HepG2 (cell line): ENCODE data around the gene CYP26A1. TPM values are rescaled to one million over a fixed set of nuclear protein-coding genes. Genes with fewer than 3 reads are reported as not detected.

ENCODE experiments used
- EZH2 ChIP-seq: conservative IDR thresholded peaks from 2 replicates; pipeline ENCODE4 v1.6.1; 2012; ENCODE audit warnings: mild to moderate bottlenecking, low read depth, low read length, moderate library complexity
- IKZF1 ChIP-seq: fragments of 450-650 bp; IDR thresholded peaks from 2 replicates; pipeline ENCODE4 v1.7.1; 2016
- NFATC3 ChIP-seq: sonication (generic); formaldehyde crosslinking; IDR thresholded peaks from 2 replicates; pipeline ENCODE4 v1.5.1; 2020; ENCODE audit warnings: mild to moderate bottlenecking, missing genetic modification reagents
- NFRKB ChIP-seq: fragments of 450-650 bp; IDR thresholded peaks from 2 replicates; pipeline ENCODE4 v1.6.1; 2017
- NRL ChIP-seq: sonication (generic); formaldehyde crosslinking; IDR thresholded peaks from 2 replicates; pipeline ENCODE4 v1.5.0; 2020; ENCODE audit warnings: missing genetic modification reagents, mild to moderate bottlenecking, moderate library complexity, borderline replicate concordance
- RFX5 ChIP-seq: IDR thresholded peaks from 2 replicates; pipeline ENCODE4 v1.6.1; 2011; ENCODE audit warnings: low read depth, low read length, improper control_type of control experiment
- RNF2 ChIP-seq: fragments of 450-650 bp; conservative IDR thresholded peaks from 2 replicates; pipeline ENCODE4 v1.6.1; 2016; ENCODE audit warnings: low read depth
- RORA ChIP-seq: sonication (generic); formaldehyde crosslinking; IDR thresholded peaks from 2 replicates; pipeline ENCODE4 v1.5.0; 2020; ENCODE audit warnings: mild to moderate bottlenecking, missing genetic modification reagents, moderate library complexity
- SP4 ChIP-seq: sonication (generic); formaldehyde crosslinking; IDR thresholded peaks from 2 replicates; pipeline ENCODE4 v1.8.1; 2023; ENCODE audit warnings: mild to moderate bottlenecking, missing genetic modification reagents
- ZKSCAN5 ChIP-seq: sonication (generic); formaldehyde crosslinking; IDR thresholded peaks from 2 replicates; pipeline ENCODE4 v1.5.1; 2020; ENCODE audit warnings: mild to moderate bottlenecking, missing genetic modification reagents
- ZNF337 ChIP-seq: sonication (generic); formaldehyde crosslinking; IDR thresholded peaks from 2 replicates; pipeline ENCODE4 v1.5.1; 2020; ENCODE audit warnings: missing genetic modification reagents, low read depth, mild to moderate bottlenecking, borderline replicate concordance
- ZNF34 ChIP-seq: sonication (generic); formaldehyde crosslinking; IDR thresholded peaks from 2 replicates; pipeline ENCODE4 v1.4.0; 2020; ENCODE audit warnings: mild to moderate bottlenecking, missing genetic modification reagents, borderline replicate concordance
- ZNF577 ChIP-seq: sonication (generic); formaldehyde crosslinking; IDR thresholded peaks from 2 replicates; pipeline ENCODE4 v1.4.0; 2020; ENCODE audit warnings: mild to moderate bottlenecking, low read depth, missing genetic modification reagents, borderline replicate concordance
- polyA plus RNA-seq, 8 experiments: library from polyadenylated mRNA; depleted of rRNA in 3 of 8; stranded (reverse) in 7 of 8; unstranded in 1 of 8; fragments of >200 nt; fragmentation: Illumina TruSeq in 4 of 8; extraction: Trizol in 4 of 8; gene quantifications; 2 replicates each; pipeline versions ENCODE4 v1.2.1 to v1.2.3, GENCODE V29; 2011 to 2016; ENCODE audit warnings: low read depth in 4 of 8, missing spikeins in 1 of 8, mixed read lengths in 1 of 8; ENCODE audit not compliant: insufficient read depth in 1 of 8
- total RNA-seq, 5 experiments: library from RNA; depleted of rRNA; stranded (reverse); fragments of >200 nt; fragmentation: Illumina TruSeq; extraction: Trizol; gene quantifications; 2 replicates each; pipeline ENCODE4 v1.2.3, GENCODE V29; 2016; ENCODE audit warnings: low read depth in 1 of 5
- TF ChIP-seq, protein P1 (sequence below): sonication (generic); formaldehyde crosslinking; IDR thresholded peaks from 2 replicates; pipeline ENCODE4 v1.4.0; 2020; ENCODE audit warnings: missing genetic modification reagents, mild to moderate bottlenecking, borderline replicate concordance
- TF ChIP-seq, protein P2 (sequence below): sonication (generic); formaldehyde crosslinking; IDR thresholded peaks from 2 replicates; pipeline ENCODE4 v1.5.0; 2020; ENCODE audit warnings: missing genetic modification reagents
- TF ChIP-seq, protein P3 (sequence below): sonication (generic); formaldehyde crosslinking; IDR thresholded peaks from 2 replicates; pipeline ENCODE4 v1.4.0; 2020; ENCODE audit warnings: missing genetic modification reagents, borderline replicate concordance

The CYP26A1 gene
- total and polyA plus RNA-seq, 2 of the 13 experiments (the other 11 are each of a cell fraction or from before 2014, with no cell fraction given), result 0.15 TPM; not detected in 1

DNA sequence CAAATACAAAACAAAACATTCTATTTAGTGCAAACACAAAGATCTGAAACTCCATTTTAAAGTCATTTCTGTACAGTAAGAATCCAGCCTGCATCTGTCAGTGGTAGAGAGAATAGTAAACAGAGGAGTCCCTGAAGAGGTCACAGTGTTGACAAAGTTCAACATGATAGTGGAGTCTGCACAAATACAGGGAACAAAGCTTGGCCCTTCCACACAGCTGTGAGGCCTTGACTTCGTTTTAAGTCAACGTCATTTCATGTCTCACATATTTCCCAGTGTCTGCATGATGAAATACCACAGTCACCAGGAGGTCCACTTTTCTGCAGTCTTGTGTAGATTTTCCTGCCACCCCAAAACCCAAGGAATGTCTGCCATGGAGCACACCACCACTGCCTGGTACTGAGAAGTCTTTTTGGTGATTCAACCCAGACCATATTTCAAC, 33.0 kb downstream of the CYP26A1 start (continued):
- no peak for TF ChIP-seq ZKSCAN5
- TF ChIP-seq, protein P1, sequence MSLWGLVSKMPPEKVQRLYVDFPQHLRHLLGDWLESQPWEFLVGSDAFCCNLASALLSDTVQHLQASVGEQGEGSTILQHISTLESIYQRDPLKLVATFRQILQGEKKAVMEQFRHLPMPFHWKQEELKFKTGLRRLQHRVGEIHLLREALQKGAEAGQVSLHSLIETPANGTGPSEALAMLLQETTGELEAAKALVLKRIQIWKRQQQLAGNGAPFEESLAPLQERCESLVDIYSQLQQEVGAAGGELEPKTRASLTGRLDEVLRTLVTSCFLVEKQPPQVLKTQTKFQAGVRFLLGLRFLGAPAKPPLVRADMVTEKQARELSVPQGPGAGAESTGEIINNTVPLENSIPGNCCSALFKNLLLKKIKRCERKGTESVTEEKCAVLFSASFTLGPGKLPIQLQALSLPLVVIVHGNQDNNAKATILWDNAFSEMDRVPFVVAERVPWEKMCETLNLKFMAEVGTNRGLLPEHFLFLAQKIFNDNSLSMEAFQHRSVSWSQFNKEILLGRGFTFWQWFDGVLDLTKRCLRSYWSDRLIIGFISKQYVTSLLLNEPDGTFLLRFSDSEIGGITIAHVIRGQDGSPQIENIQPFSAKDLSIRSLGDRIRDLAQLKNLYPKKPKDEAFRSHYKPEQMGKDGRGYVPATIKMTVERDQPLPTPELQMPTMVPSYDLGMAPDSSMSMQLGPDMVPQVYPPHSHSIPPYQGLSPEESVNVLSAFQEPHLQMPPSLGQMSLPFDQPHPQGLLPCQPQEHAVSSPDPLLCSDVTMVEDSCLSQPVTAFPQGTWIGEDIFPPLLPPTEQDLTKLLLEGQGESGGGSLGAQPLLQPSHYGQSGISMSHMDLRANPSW (CRISPR knock-in tag), result 0 out of 2 replicates have a peak, but pooled peaks have one; percentile 70
- no peak for TF ChIP-seq NFRKB
- TF ChIP-seq, protein P2, sequence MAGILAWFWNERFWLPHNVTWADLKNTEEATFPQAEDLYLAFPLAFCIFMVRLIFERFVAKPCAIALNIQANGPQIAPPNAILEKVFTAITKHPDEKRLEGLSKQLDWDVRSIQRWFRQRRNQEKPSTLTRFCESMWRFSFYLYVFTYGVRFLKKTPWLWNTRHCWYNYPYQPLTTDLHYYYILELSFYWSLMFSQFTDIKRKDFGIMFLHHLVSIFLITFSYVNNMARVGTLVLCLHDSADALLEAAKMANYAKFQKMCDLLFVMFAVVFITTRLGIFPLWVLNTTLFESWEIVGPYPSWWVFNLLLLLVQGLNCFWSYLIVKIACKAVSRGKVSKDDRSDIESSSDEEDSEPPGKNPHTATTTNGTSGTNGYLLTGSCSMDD (CRISPR knock-in tag), result no peak
- TF ChIP-seq NFATC3 (CRISPR knock-in tag), result no peak
- no peak for TF ChIP-seq RORA
- TF ChIP-seq IKZF1, result no peak
- no peak for TF ChIP-seq RFX5
- no peak for TF ChIP-seq ZNF34 (CRISPR knock-in tag)
- no peak for TF ChIP-seq RNF2
- TF ChIP-seq ZNF337 (CRISPR knock-in tag), result no peak
- no peak for TF ChIP-seq ZNF577 (CRISPR knock-in tag)
- no peak for TF ChIP-seq EZH2
- TF ChIP-seq SP4 (CRISPR knock-in tag), result no peak
- no peak for TF ChIP-seq NRL (CRISPR knock-in tag)
- TF ChIP-seq, protein P3, sequence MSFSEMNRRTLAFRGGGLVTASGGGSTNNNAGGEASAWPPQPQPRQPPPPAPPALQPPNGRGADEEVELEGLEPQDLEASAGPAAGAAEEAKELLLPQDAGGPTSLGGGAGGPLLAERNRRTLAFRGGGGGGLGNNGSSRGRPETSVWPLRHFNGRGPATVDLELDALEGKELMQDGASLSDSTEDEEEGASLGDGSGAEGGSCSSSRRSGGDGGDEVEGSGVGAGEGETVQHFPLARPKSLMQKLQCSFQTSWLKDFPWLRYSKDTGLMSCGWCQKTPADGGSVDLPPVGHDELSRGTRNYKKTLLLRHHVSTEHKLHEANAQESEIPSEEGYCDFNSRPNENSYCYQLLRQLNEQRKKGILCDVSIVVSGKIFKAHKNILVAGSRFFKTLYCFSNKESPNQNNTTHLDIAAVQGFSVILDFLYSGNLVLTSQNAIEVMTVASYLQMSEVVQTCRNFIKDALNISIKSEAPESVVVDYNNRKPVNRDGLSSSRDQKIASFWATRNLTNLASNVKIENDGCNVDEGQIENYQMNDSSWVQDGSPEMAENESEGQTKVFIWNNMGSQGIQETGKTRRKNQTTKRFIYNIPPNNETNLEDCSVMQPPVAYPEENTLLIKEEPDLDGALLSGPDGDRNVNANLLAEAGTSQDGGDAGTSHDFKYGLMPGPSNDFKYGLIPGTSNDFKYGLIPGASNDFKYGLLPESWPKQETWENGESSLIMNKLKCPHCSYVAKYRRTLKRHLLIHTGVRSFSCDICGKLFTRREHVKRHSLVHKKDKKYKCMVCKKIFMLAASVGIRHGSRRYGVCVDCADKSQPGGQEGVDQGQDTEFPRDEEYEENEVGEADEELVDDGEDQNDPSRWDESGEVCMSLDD (CRISPR knock-in tag), result peak; percentile 38; the same call in 1 of the 2 replicates
